Measurements from ENCODE around the gene ABCG1.
A peak's percentile ranks its signal among the peaks of the same experiment; 100 is the strongest.

Gene ABCG1

GRCh38 chr21:42214081-42214750 lies 4.7 kb upstream of the ABCG1 start:
- no peak for DNase-seq (ENCODE audit: low spot score)

GRCh38 chr21:42214921-42215320 lies 4.0 kb upstream of the ABCG1 start:
- DNase-seq (ENCODE audit: low spot score): no peak

- DNase-seq (ENCODE audit: low spot score): no peak
These were observed 2.8 kb upstream of the ABCG1 start for GRCh38 chr21:42215942-42216725.

GRCh38 chr21:42216726-42217572 lies 2.0 kb upstream of the ABCG1 start:
- no peak for DNase-seq (ENCODE audit: low spot score)

GRCh38 chr21:42219606-42220137 lies 732 bp downstream of the ABCG1 start:
- DNase-seq (ENCODE audit: low spot score): no peak

GRCh38 chr21:42220138-42220701 lies 1.3 kb downstream of the ABCG1 start:
- peak; percentile 91 for DNase-seq (ENCODE audit: low spot score)

GRCh38 chr21:42221581-42222345 lies 2.8 kb downstream of the ABCG1 start:
- no peak for DNase-seq (ENCODE audit: low spot score)

GRCh38 chr21:42222386-42222785 lies 3.4 kb downstream of the ABCG1 start:
- DNase-seq (ENCODE audit: low spot score): no peak

- DNase-seq (ENCODE audit: low spot score): no peak
These were observed 4.0 kb downstream of the ABCG1 start for GRCh38 chr21:42222821-42223390.

GRCh38 chr21:42223826-42224575 lies 5.1 kb downstream of the ABCG1 start:
- no peak for DNase-seq (ENCODE audit: low spot score)

GRCh38 chr21:42225042-42225441 lies 6.1 kb downstream of the ABCG1 start:
- DNase-seq (ENCODE audit: low spot score): no peak

- no peak for DNase-seq (ENCODE audit: low spot score)
These were observed 6.7 kb downstream of the ABCG1 start for GRCh38 chr21:42225571-42226155.

GRCh38 chr21:42226626-42227025 lies 7.7 kb downstream of the ABCG1 start:
- peak; percentile 21 for DNase-seq (ENCODE audit: low spot score)

- peak; percentile 96 for DNase-seq (ENCODE audit: low spot score)
These were observed 9.2 kb downstream of the ABCG1 start for GRCh38 chr21:42227909-42228708.

- DNase-seq (ENCODE audit: low spot score): no peak
These were observed 9.8 kb downstream of the ABCG1 start for GRCh38 chr21:42228709-42229220.

GRCh38 chr21:42229676-42230075 lies 10.7 kb downstream of the ABCG1 start:
- DNase-seq (ENCODE audit: low spot score): no peak

GRCh38 chr21:42230178-42230577 lies 11.2 kb downstream of the ABCG1 start:
- DNase-seq (ENCODE audit: low spot score): no peak

- DNase-seq (ENCODE audit: low spot score): no peak
These were observed 11.7 kb downstream of the ABCG1 start for GRCh38 chr21:42230636-42231035.

- DNase-seq (ENCODE audit: low spot score): no peak
These were observed 12.8 kb downstream of the ABCG1 start for GRCh38 chr21:42231756-42232155.

All from SW480 (cell line).